ENCODE results near the gene SHISAL2A. TPM values are rescaled to one million over a fixed set of nuclear protein-coding genes. Genes with fewer than 3 reads are reported as not detected.
"Not testable (repeated sequence)": the region's sequence is repeated elsewhere in the genome, so short reads cannot be mapped to it uniquely, and the experiment has no call there.

Gene SHISAL2A
- total RNA-seq, 1 donor from 2014 or later, result not detected

DNA sequence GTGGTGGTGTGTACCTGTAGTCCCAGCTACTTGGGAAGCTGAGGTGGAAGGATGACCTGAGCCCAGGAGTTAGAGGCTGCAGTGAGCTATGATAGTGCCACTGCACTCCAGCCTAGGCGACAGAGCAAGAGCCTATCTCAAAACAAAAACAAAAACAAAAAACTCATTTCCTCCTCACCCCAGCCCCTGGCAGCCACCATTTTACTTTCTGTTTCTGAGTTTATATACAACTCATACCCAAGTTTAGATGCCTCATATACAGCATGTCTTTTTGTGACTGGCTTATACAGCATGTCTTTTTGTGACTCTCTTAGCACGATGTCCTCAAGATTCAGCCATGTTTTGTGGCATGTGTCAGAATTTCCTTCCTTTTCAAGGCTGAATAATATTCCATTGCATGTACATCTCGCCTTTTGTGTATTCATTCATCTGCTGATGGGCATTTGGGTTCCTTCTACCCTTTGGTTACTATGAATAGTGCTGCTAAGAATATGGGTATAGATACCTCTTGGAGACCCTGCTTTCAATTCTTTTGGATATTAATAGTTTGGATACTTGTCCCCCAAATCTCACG is 50.5 kb downstream of the SHISAL2A start:
- DNase-seq (ENCODE audit: low read depth in 2 of 2), result no peak

GRCh38 chr1:52684545-52684944 is 51.6 kb downstream of the SHISAL2A start:
- DNase-seq (ENCODE audit: low read depth in 2 of 2), result no peak

- peak; percentile 76 to 85 for DNase-seq (ENCODE audit: low read depth in 2 of 2)
Observed at GRCh38 chr1:52686261-52686751, 53.3 kb downstream of the SHISAL2A start.

DNA sequence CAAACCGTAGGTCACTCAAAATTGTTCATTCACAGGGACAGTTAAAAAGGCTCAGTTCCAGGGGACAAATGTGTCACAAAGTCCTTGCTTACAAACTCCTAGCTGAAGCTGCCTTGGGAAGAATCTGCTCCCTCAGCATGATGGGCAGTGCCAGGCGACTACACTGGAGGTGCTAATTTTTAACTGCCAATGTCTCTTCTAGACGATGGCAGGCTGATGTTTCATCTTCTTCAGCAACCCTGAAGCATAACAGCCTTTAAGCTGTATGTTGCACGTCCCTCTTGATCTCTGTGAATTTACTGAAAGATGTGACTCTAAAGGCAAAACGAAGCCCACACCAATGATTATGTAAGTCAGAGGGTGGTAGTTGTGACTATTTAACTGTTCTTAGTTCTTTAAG is 53.9 kb downstream of the SHISAL2A start:
- no peak for DNase-seq (ENCODE audit: low read depth in 2 of 2)

DNA sequence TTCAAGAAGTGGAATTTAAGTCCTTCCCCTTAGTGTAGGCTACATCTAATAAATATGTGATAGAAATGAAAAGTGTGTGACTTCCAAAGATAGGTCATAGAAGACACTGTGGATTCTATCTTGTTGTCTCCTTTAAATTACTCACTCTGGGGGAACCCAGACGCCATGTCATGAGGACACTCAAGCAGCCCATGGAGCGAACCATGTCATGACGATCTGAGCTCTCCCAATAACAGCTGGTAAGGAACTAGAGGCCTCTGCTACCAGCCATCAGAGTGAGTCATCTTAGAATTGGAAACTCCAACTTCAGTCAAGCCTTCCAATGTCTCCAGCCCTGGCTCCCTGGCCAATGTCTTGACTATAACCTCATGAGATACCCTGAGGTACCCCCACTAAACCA is 58.9 kb downstream of the SHISAL2A start:
- no peak for DNase-seq (ENCODE audit: low read depth in 2 of 2)

GRCh38 chr1:52692697-52693096 is 59.7 kb downstream of the SHISAL2A start:
- DNase-seq (ENCODE audit: low read depth in 2 of 2), result no peak

GRCh38 chr1:52693351-52693750 is 60.4 kb downstream of the SHISAL2A start:
- not testable (repeated sequence) for DNase-seq (ENCODE audit: low read depth in 2 of 2)

DNA sequence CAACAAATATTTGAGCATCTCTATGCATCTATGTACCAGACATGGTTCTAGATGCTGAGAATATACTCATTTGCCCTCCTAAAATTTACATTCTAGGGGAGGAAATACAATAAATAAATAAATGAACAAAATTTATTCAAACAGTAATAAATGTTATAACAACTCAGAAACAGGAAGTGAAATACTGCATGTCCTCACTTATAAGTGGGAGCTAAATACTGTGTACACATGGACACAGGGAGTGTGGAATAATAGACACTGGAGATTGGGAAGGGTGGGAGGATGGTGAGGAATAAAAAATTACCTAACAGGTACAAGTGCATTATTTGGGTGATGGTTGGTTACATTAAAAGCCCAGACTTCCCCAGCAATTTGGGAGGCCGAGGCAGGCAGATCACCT is 60.9 kb downstream of the SHISAL2A start:
- DNase-seq (ENCODE audit: low read depth in 2 of 2), result no peak

- no peak for DNase-seq (ENCODE audit: low read depth in 2 of 2)
Observed at GRCh38 chr1:52695627-52696026, 62.7 kb downstream of the SHISAL2A start.

- DNase-seq (ENCODE audit: low read depth in 2 of 2), result peak; percentile 85 to 88
Observed at GRCh38 chr1:52697795-52698674, 65.1 kb downstream of the SHISAL2A start, which contains the start of gene COA7. COA7 (minus strand) TSS chr1:52698347; CDS start chr1:52698326, 21 bp downstream.

DNA sequence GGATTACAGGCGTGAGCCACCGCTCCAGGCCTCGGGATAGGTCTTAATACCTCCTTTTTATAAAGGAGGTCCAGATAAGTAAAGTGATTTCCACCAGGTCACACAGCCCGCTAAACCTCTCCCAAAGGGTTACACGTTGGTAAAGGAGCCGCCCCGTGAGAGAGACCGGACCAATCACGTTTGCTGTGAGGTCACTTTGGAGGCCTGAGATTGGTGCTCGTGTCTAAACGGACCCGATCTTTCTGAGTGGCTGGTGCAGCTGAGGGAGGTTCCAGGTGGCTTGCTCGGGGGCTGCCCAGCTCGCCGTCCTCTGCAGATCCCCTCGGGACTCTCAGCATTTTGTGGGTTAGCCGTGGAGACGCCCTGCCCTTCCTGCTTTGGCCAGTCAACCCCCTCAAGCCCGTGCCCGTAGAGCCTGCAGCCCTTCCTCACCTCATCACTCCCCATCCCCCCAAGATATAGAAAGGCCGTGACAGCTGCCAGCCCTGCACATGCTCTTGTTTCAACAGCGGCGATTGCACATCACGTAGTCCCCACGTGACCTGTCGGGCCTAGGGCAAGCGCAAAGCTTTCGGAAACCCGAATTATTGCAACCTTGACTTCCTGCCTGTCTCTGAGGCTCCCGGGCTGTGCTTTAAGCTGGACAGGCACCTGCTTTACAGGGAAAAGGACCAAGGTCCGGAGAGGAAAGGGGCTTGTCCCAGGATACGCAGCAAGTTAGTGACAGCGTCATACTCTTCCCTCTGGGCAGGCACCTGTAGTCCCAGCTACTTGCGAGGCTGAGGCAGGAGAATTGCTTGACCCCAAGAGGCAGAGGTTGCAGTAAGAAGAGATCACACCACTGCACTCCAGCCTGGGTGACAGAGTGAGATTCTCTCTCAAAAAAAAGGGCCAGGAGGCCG is 70.2 kb downstream of the SHISAL2A start:
- DNase-seq (ENCODE audit: low read depth in 2 of 2), result peak; percentile 90 to 92

DNA sequence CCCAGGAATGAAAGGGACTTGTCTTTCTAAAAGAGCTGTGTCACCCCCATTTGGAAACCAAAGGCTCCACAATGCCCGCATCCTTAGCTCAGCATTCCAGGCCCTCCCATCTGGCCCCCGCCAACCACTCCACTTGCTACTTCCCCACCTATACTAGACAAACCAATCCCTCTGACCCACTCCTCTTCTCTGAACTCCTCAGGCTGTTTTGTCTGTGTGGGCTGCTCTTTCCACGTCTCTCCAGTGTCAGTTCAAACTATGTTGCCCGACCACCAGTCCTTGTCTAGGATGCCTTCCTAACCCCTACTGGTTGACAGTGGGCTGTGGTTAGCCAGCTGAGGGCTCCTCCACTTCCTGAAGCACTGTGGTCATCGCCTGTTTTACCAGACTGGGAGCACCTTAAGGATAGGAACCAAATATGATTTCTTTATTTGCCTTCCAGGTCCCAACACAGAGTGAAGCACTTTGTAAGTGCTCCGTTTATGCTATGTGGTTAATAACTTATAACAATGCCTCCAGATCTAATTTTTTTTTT is 73.2 kb downstream of the SHISAL2A start:
- DNase-seq (ENCODE audit: low read depth in 2 of 2), result no peak

Other genes with a start within 250 kb of the SHISAL2A start
- gene ORC1, start 228.7 kb upstream of the SHISAL2A start, total RNA-seq, result 1.2 and 3.3 TPM in 2 replicates
- 6.5 and 9.9 TPM in 2 replicates for gene PRPF38A, start 228.6 kb upstream of the SHISAL2A start, total RNA-seq
- 11.6 and 15.9 TPM in 2 replicates for gene TUT4, start 80.1 kb upstream of the SHISAL2A start, total RNA-seq
- gene GPX7, start 30.8 kb upstream of the SHISAL2A start, total RNA-seq, result 5.6 and 18.1 TPM in 2 replicates
- 7.0 and 7.7 TPM in 2 replicates for gene COA7, start 65.2 kb downstream of the SHISAL2A start, total RNA-seq
- gene ZYG11B, start 93.3 kb downstream of the SHISAL2A start, total RNA-seq, result 22.4 and 25.8 TPM in 2 replicates
- under 0.01 TPM in 2 replicates for gene ZYG11A, start 209.6 kb downstream of the SHISAL2A start, total RNA-seq

All from lung microvascular endothelial cell (primary cell).